Liver (tissue), 9 donors: ENCODE measurements around the gene H1-8. TPM values are rescaled to one million over a fixed set of nuclear protein-coding genes. Genes with fewer than 3 reads are reported as not detected.

Experiments used
- DNase-seq: peaks from one replicate; pipeline ENCODE4 v3.0.0-alpha.2; 2017; ENCODE audit warnings: low spot score
- H3K27ac ChIP-seq, 2 donors: one replicate each; pipeline ENCODE4 v1.7.0; 2013; ENCODE audit warnings: inconsistent platforms in 2 of 2, low read length in 2 of 2, control low read depth in 1 of 2, low read depth in 1 of 2, mild to moderate bottlenecking in 1 of 2
- H3K27me3 ChIP-seq, 4 donors: one replicate each; pipeline versions ENCODE4 v1.6.1 to v1.7.0; 2013; ENCODE audit warnings: low read length in 3 of 4, inconsistent platforms in 1 of 4, mild to moderate bottlenecking in 1 of 4, moderate library complexity in 1 of 4; ENCODE audit not compliant: control insufficient read depth in 4 of 4, insufficient read depth in 4 of 4
- H3K36me3 ChIP-seq, 4 donors: one replicate each; pipeline versions ENCODE4 v1.6.1 to v1.7.0; 2013; ENCODE audit warnings: low read length in 3 of 4, mild to moderate bottlenecking in 3 of 4, low read depth in 1 of 4, moderate library complexity in 1 of 4; ENCODE audit not compliant: control insufficient read depth in 4 of 4, insufficient read depth in 3 of 4
- H3K4me1 ChIP-seq, 4 donors: one replicate each; pipeline versions ENCODE4 v1.6.1 to v1.7.0; 2013; ENCODE audit warnings: low read length in 3 of 4, mild to moderate bottlenecking in 3 of 4, moderate library complexity in 1 of 4; ENCODE audit not compliant: control insufficient read depth in 4 of 4, insufficient read depth in 4 of 4
- H3K4me3 ChIP-seq, 3 donors: one replicate each; pipeline versions ENCODE4 v1.6.1 to v1.7.0; 2013; ENCODE audit warnings: low read length in 3 of 3, control low read depth in 1 of 3, low read depth in 1 of 3, mild to moderate bottlenecking in 1 of 3
- H3K9ac ChIP-seq, 2 donors: one replicate each; pipeline ENCODE4 v1.7.0; 2013; ENCODE audit warnings: low read length in 2 of 2, mild to moderate bottlenecking in 2 of 2, moderate library complexity in 2 of 2, control low read depth in 1 of 2, low read depth in 1 of 2
- H3K9me3 ChIP-seq, 4 donors: one replicate each; pipeline versions ENCODE4 v1.6.1 to v1.7.0; 2013; ENCODE audit warnings: low read length in 3 of 4; ENCODE audit not compliant: control insufficient read depth in 4 of 4
- ATF3 ChIP-seq: IDR thresholded peaks from 2 replicates; pipeline ENCODE4 v1.6.1; 2016; ENCODE audit warnings: antibody characterized with exemption
- CTCF ChIP-seq: fragments of 150-350 bp; IDR thresholded peaks from 2 replicates; pipeline ENCODE4 v1.5.1; 2017; ENCODE audit warnings: improper control_type of control experiment, low read depth, low read length; ENCODE audit not compliant: missing input control
- EGR1 ChIP-seq, 2 donors: IDR thresholded peaks; 2 replicates each; pipeline ENCODE4 v1.6.1; 2016 to 2018; ENCODE audit warnings: antibody characterized with exemption in 2 of 2, low read depth in 2 of 2
- FOXA1 ChIP-seq: IDR thresholded peaks from 2 replicates; pipeline ENCODE4 v1.6.1; 2016; ENCODE audit warnings: antibody characterized with exemption
- GABPA ChIP-seq, 2 donors: IDR thresholded peaks in 1 of 2; conservative IDR thresholded peaks in 1 of 2; 2 replicates each; pipeline ENCODE4 v1.6.1; 2016; ENCODE audit warnings: antibody characterized with exemption in 2 of 2, mild to moderate bottlenecking in 1 of 2, moderate library complexity in 1 of 2
- HNF4G ChIP-seq: IDR thresholded peaks from 2 replicates; pipeline ENCODE4 v1.6.1; 2016; ENCODE audit warnings: antibody characterized with exemption
- JUND ChIP-seq, 2 donors: IDR thresholded peaks; 2 replicates each; pipeline ENCODE4 v1.6.1; 2016; ENCODE audit warnings: antibody characterized with exemption in 2 of 2
- NR2F2 ChIP-seq: IDR thresholded peaks from 2 replicates; pipeline ENCODE4 v1.6.1; 2016; ENCODE audit warnings: antibody characterized with exemption
- RAD21 ChIP-seq, 2 donors: IDR thresholded peaks; 2 replicates each; pipeline ENCODE4 v1.6.1; 2016; ENCODE audit warnings: antibody characterized with exemption in 2 of 2, mild to moderate bottlenecking in 2 of 2
- REST ChIP-seq: IDR thresholded peaks from 2 replicates; pipeline ENCODE4 v1.6.1; 2016; ENCODE audit warnings: antibody characterized with exemption, mild to moderate bottlenecking
- RXRA ChIP-seq, 2 donors: IDR thresholded peaks; 2 replicates each; pipeline ENCODE4 v1.6.1; 2017 to 2018; ENCODE audit warnings: antibody characterized with exemption in 2 of 2, mild to moderate bottlenecking in 1 of 2
- SP1 ChIP-seq: IDR thresholded peaks from 2 replicates; pipeline ENCODE4 v1.6.1; 2018; ENCODE audit warnings: antibody characterized with exemption, mild to moderate bottlenecking
- YY1 ChIP-seq: IDR thresholded peaks from 2 replicates; pipeline ENCODE4 v1.6.1; 2016; ENCODE audit warnings: antibody characterized with exemption, mild to moderate bottlenecking
- WGBS: extraction: QIAGEN DNeasy Blood & Tissue Kit; methylation state at CpG from one replicate; pipeline ENCODE4 v1.1.7; 2013; 5-methylcytosine and 5-hydroxymethylcytosine counted together
- polyA plus RNA-seq, 2 donors: library from polyadenylated mRNA; stranded (reverse) in 1 of 2; unstranded in 1 of 2; fragments of 200-250 nt in 1 of 2; fragments of >200 nt in 1 of 2; fragmentation: Nextera tagmentation in 1 of 2; extraction: Ambion mirVana in 1 of 2; gene quantifications; one replicate each; pipeline versions ENCODE4 v1.2.1 to v1.2.3, GENCODE V29; 2013 to 2015
- total RNA-seq, 2 donors: library from RNA; depleted of rRNA; stranded (reverse); fragments of >200 nt; gene quantifications; one replicate each; pipeline ENCODE4 v1.2.3, GENCODE V29; 2014
- TF ChIP-seq, protein P1 (sequence below): IDR thresholded peaks from 2 replicates; pipeline ENCODE4 v1.6.1; 2016; ENCODE audit warnings: antibody characterized with exemption
- donor health status: healthy.
- donor health status: healthy.
- donor health status: healthy.
- donor health status: healthy.
- donor health status: healthy.

H1-8 gene
- total and polyA plus RNA-seq, 4 donors, result not detected

DNA sequence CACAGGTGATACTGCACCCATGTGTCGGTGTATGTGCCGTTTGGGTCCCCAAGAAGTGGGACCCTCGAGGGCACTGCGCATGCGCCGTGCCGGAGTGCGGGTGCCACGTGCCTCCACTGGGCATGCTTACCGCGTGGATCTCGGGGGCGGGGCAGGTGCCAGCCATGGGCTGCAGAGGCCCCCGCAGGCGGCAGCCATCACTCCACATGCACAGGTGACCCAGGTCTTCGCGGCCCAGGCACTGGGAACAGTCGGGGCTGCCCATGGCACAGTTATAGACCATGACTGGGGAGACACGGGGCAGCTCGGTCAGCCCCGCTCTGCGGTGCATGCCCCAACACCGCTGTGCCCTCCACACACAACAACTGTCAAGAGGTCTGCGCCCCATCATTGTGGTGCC lies 31.2 kb downstream of the H1-8 start:
- TF ChIP-seq RAD21 (IDR thresholded peaks at IDR 0.05) (no peak), FOXA1 (no peak), RXRA (IDR thresholded peaks at IDR 0.05) (no peak), YY1 (no peak), ATF3 (no peak)
- Histone ChIP-seq H3K36me3 (no peaks in the 10 kb centered on the region), H3K27ac (no peak overlapping the region), H3K4me3 (no peak overlapping the region), H3K4me1 (peaks cover 4 to 20% (median 12%) of the 10 kb centered on the region in 4 donors), H3K9me3 (no peaks in the 10 kb centered on the region), H3K27me3 (no peaks in the 10 kb centered on the region), H3K9ac (no peak overlapping the region)
- 95% methylated on average over 24 of the region's 24 CpGs for WGBS
- DNase-seq, result no peak

- Histone ChIP-seq H3K36me3 (no peaks in the 10 kb centered on the region), H3K27me3 (no peaks in the 10 kb centered on the region), H3K9ac (no peak overlapping the region), H3K9me3 (no peaks in the 10 kb centered on the region), H3K4me1 (peaks cover 4 to 20% (median 12%) of the 10 kb centered on the region in 4 donors), H3K27ac (no peak overlapping the region), H3K4me3 (no peak overlapping the region)
- no peak for TF ChIP-seq FOXA1
- no peak for TF ChIP-seq GABPA (IDR thresholded peaks at IDR 0.05 in 1 of 2, conservative IDR thresholded peaks at IDR 0.05 in 1 of 2)
- TF ChIP-seq HNF4G, result no peak
- TF ChIP-seq, protein P1, sequence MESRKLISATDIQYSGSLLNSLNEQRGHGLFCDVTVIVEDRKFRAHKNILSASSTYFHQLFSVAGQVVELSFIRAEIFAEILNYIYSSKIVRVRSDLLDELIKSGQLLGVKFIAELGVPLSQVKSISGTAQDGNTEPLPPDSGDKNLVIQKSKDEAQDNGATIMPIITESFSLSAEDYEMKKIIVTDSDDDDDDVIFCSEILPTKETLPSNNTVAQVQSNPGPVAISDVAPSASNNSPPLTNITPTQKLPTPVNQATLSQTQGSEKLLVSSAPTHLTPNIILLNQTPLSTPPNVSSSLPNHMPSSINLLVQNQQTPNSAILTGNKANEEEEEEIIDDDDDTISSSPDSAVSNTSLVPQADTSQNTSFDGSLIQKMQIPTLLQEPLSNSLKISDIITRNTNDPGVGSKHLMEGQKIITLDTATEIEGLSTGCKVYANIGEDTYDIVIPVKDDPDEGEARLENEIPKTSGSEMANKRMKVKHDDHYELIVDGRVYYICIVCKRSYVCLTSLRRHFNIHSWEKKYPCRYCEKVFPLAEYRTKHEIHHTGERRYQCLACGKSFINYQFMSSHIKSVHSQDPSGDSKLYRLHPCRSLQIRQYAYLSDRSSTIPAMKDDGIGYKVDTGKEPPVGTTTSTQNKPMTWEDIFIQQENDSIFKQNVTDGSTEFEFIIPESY, result no peak
- no peak for TF ChIP-seq RAD21 (IDR thresholded peaks at IDR 0.05)
- no peak for TF ChIP-seq SP1
- no peak for TF ChIP-seq ATF3
- no peak for TF ChIP-seq CTCF
- no peak for TF ChIP-seq JUND (IDR thresholded peaks at IDR 0.05)
- no peak for TF ChIP-seq RXRA (IDR thresholded peaks at IDR 0.05)
- TF ChIP-seq EGR1 (IDR thresholded peaks at IDR 0.05; ENCODE audit: low read depth in 2 of 2), result no peak
- TF ChIP-seq YY1, result no peak
- no peak for DNase-seq
- WGBS, result 90% methylated on average over 19 of the region's 19 CpGs
Measured at GRCh38 chr3:129575233-129575996, 32.4 kb downstream of the H1-8 start.

- Histone ChIP-seq H3K27me3 (no peaks in the 10 kb centered on the region), H3K9ac (no peak overlapping the region), H3K36me3 (no peaks in the 10 kb centered on the region), H3K4me1 (peaks cover 4 to 20% (median 12%) of the 10 kb centered on the region in 4 donors), H3K9me3 (no peaks in the 10 kb centered on the region), H3K4me3 (no peak overlapping the region), H3K27ac (no peak overlapping the region)
- TF ChIP-seq CTCF (no peak), NR2F2 (no peak), ATF3 (no peak), REST (no peak)
- 88% methylated on average over 10 of the region's 10 CpGs for WGBS
- no peak for DNase-seq
Measured at GRCh38 chr3:129575997-129576384, 33.0 kb downstream of the H1-8 start.
